ENCODE results near the gene PDE4A. TPM values are rescaled to one million over a fixed set of nuclear protein-coding genes. Genes with fewer than 3 reads are reported as not detected.

The PDE4A gene
- total RNA-seq, 1 donor from 2014 or later, result 105 TPM

GRCh38 chr19:10421240-10422045 is 1.1 kb downstream of the PDE4A start:
- DNase-seq (ENCODE audit: low spot score), result peak; percentile 50
- Mint-ChIP-seq H3K36me3 (ENCODE audit: low read depth) (peaks cover 40% of the 10 kb centered on the region), H3K27ac (peak overlapping the region; percentile 68), H3K4me1 (ENCODE audit: low read depth) (peaks cover 52% of the 10 kb centered on the region), H3K27me3 (ENCODE audit: low read depth) (no peaks in the 10 kb centered on the region), H3K9me3 (no peaks in the 10 kb centered on the region), H3K4me3 (ENCODE audit: low read depth) (peak overlapping the region; percentile 96)
- intact Hi-C loops (cut with micrococcal nuclease), result loop anchor here (5.0 kb wide), 1 partner anchor 56 kb away; no protein-coding TSS in a partner anchor

- H3K4me1 Mint-ChIP-seq (ENCODE audit: low read depth), result peaks cover 53% of the 10 kb centered on the region
- DNase-seq (ENCODE audit: low spot score), result no peak
- peak overlapping the region; percentile 96 for H3K4me3 Mint-ChIP-seq (ENCODE audit: low read depth)
- H3K36me3 Mint-ChIP-seq (ENCODE audit: low read depth), result peaks cover 38% of the 10 kb centered on the region
- peak overlapping the region; percentile 68 for H3K27ac Mint-ChIP-seq
- no peaks in the 10 kb centered on the region for H3K9me3 Mint-ChIP-seq
- H3K27me3 Mint-ChIP-seq (ENCODE audit: low read depth), result no peaks in the 10 kb centered on the region
- intact Hi-C loops (cut with micrococcal nuclease), result loop anchor here (5.0 kb wide), 1 partner anchor 55 kb away; no protein-coding TSS in a partner anchor
These were observed 1.7 kb downstream of the PDE4A start for GRCh38 chr19:10422046-10422461.

GRCh38 chr19:10422846-10423245 is 2.5 kb downstream of the PDE4A start:
- Mint-ChIP-seq H3K36me3 (ENCODE audit: low read depth) (peaks cover 44% of the 10 kb centered on the region), H3K4me3 (ENCODE audit: low read depth) (peak overlapping the region; percentile 96), H3K4me1 (ENCODE audit: low read depth) (peaks cover 56% of the 10 kb centered on the region), H3K9me3 (no peaks in the 10 kb centered on the region), H3K27me3 (ENCODE audit: low read depth) (no peaks in the 10 kb centered on the region), H3K27ac (no peak overlapping the region)
- no peak for DNase-seq (ENCODE audit: low spot score)
- intact Hi-C loops (cut with micrococcal nuclease), result loop anchor here (5.0 kb wide), 1 partner anchor 54 kb away; no protein-coding TSS in a partner anchor

- Mint-ChIP-seq H3K27me3 (ENCODE audit: low read depth) (peaks cover 1% of the 10 kb centered on the region), H3K36me3 (ENCODE audit: low read depth) (peaks cover 47% of the 10 kb centered on the region), H3K27ac (peak overlapping the region; percentile 73), H3K4me1 (ENCODE audit: low read depth) (peaks cover 59% of the 10 kb centered on the region), H3K9me3 (no peaks in the 10 kb centered on the region), H3K4me3 (ENCODE audit: low read depth) (peak overlapping the region; percentile 96)
- DNase-seq (ENCODE audit: low spot score), result peak; percentile 66
- intact Hi-C loops (cut with micrococcal nuclease), result loop anchor here (1.0 to 5.0 kb wide), 3 partner anchors 8 to 53 kb away; no protein-coding TSS in a partner anchor
These were observed 3.8 kb downstream of the PDE4A start for GRCh38 chr19:10424011-10424637.

- DNase-seq (ENCODE audit: low spot score), result no peak
- Mint-ChIP-seq H3K4me3 (ENCODE audit: low read depth) (peak overlapping the region; percentile 10), H3K4me1 (ENCODE audit: low read depth) (peaks cover 71% of the 10 kb centered on the region), H3K36me3 (ENCODE audit: low read depth) (peaks cover 53% of the 10 kb centered on the region), H3K9me3 (no peaks in the 10 kb centered on the region), H3K27me3 (ENCODE audit: low read depth) (peaks cover 1% of the 10 kb centered on the region), H3K27ac (peak overlapping the region; percentile 93)
- intact Hi-C loops (cut with micrococcal nuclease), result no loop called here
These were observed 6.8 kb downstream of the PDE4A start for GRCh38 chr19:10427169-10427568.

- intact Hi-C loops (cut with micrococcal nuclease), result loop anchor here (1.0 kb wide), 1 partner anchor 17 kb away; no protein-coding TSS in a partner anchor
- Mint-ChIP-seq H3K27ac (peak overlapping the region; percentile 93), H3K27me3 (ENCODE audit: low read depth) (peaks cover 1% of the 10 kb centered on the region), H3K4me3 (ENCODE audit: low read depth) (peak overlapping the region; percentile 49), H3K9me3 (no peaks in the 10 kb centered on the region), H3K4me1 (ENCODE audit: low read depth) (peaks cover 70% of the 10 kb centered on the region), H3K36me3 (ENCODE audit: low read depth) (peaks cover 55% of the 10 kb centered on the region)
- no peak for DNase-seq (ENCODE audit: low spot score)
These were observed 8.7 kb downstream of the PDE4A start for GRCh38 chr19:10428996-10429381.

GRCh38 chr19:10430505-10431253 is 10.3 kb downstream of the PDE4A start:
- Mint-ChIP-seq H3K27me3 (ENCODE audit: low read depth) (peaks cover 1% of the 10 kb centered on the region), H3K27ac (peak overlapping the region; percentile 94), H3K4me1 (ENCODE audit: low read depth) (peaks cover 68% of the 10 kb centered on the region), H3K9me3 (no peaks in the 10 kb centered on the region), H3K36me3 (ENCODE audit: low read depth) (peaks cover 51% of the 10 kb centered on the region), H3K4me3 (ENCODE audit: low read depth) (peak overlapping the region; percentile 88)
- intact Hi-C loops (cut with micrococcal nuclease), result no loop called here
- DNase-seq (ENCODE audit: low spot score), result no peak

GRCh38 chr19:10431254-10431942 is 11.1 kb downstream of the PDE4A start:
- intact Hi-C loops (cut with micrococcal nuclease), result no loop called here
- Mint-ChIP-seq H3K9me3 (no peaks in the 10 kb centered on the region), H3K4me1 (ENCODE audit: low read depth) (peaks cover 67% of the 10 kb centered on the region), H3K36me3 (ENCODE audit: low read depth) (peaks cover 51% of the 10 kb centered on the region), H3K4me3 (ENCODE audit: low read depth) (peak overlapping the region; percentile 88), H3K27me3 (ENCODE audit: low read depth) (peaks cover 1% of the 10 kb centered on the region), H3K27ac (peak overlapping the region; percentile 94)
- peak; percentile 58 for DNase-seq (ENCODE audit: low spot score)

GRCh38 chr19:10431943-10432735 is 11.8 kb downstream of the PDE4A start:
- Mint-ChIP-seq H3K27ac (peak overlapping the region; percentile 94), H3K4me3 (ENCODE audit: low read depth) (peak overlapping the region; percentile 88), H3K36me3 (ENCODE audit: low read depth) (peaks cover 49% of the 10 kb centered on the region), H3K27me3 (ENCODE audit: low read depth) (peaks cover 1% of the 10 kb centered on the region), H3K9me3 (no peaks in the 10 kb centered on the region), H3K4me1 (ENCODE audit: low read depth) (peaks cover 62% of the 10 kb centered on the region)
- intact Hi-C loops (cut with micrococcal nuclease), result no loop called here
- no peak for DNase-seq (ENCODE audit: low spot score)

- Mint-ChIP-seq H3K4me1 (ENCODE audit: low read depth) (peaks cover 56% of the 10 kb centered on the region), H3K9me3 (no peaks in the 10 kb centered on the region), H3K27me3 (ENCODE audit: low read depth) (peaks cover 1% of the 10 kb centered on the region), H3K27ac (peak overlapping the region; percentile 12), H3K36me3 (ENCODE audit: low read depth) (peaks cover 47% of the 10 kb centered on the region), H3K4me3 (ENCODE audit: low read depth) (peak overlapping the region; percentile 54)
- intact Hi-C loops (cut with micrococcal nuclease), result no loop called here
- DNase-seq (ENCODE audit: low spot score), result no peak
These were observed 12.4 kb downstream of the PDE4A start for GRCh38 chr19:10432736-10433130.

GRCh38 chr19:10433131-10433536 is 12.8 kb downstream of the PDE4A start:
- Mint-ChIP-seq H3K36me3 (ENCODE audit: low read depth) (peaks cover 43% of the 10 kb centered on the region), H3K27ac (peak overlapping the region; percentile 28), H3K9me3 (no peaks in the 10 kb centered on the region), H3K4me3 (ENCODE audit: low read depth) (peak overlapping the region; percentile 54), H3K27me3 (ENCODE audit: low read depth) (peaks cover under 1% of the 10 kb centered on the region), H3K4me1 (ENCODE audit: low read depth) (peaks cover 52% of the 10 kb centered on the region)
- no peak for DNase-seq (ENCODE audit: low spot score)
- intact Hi-C loops (cut with micrococcal nuclease), result no loop called here

Measured in activated T-helper 2 cell treated with anti-CD3 and anti-CD28 coated beads, Interferon-gamma antibody, Interleukin-2, Interleukin-4, amounts not matched to agents 10 μg/mL and 5 μg/mL and 100 μg/mL, durations not matched to agents 14 hours and 24 hours and 36 hours (primary cell).